Measurements from ENCODE around the gene TMF1. TPM values are rescaled to one million over a fixed set of nuclear protein-coding genes. Genes with fewer than 3 reads are reported as not detected.

The TMF1 gene
- total and polyA plus RNA-seq, 12 donors = 6.9 to 41.9 (median 27.3) TPM

GRCh38 chr3:69095636-69096035 lies 43.5 kb upstream of the TMF1 start:
- H3K36me3 ChIP-seq (replicated peaks in 1 of 2) = peaks cover 0 to 6% of the 10 kb centered on the region in 2 donors
- H3K9me3 ChIP-seq (replicated peaks in 1 of 3) = no peaks in the 10 kb centered on the region
- WGBS, 4 donors = 73 to 79% (median 78%) methylated on average over 5 of the region's 5 CpGs
- H3K27ac ChIP-seq = peak overlapping the region in 4 of 5 donors; percentile 22 to 85 (median 61)
- H3K27me3 ChIP-seq = no peaks in the 10 kb centered on the region
- intact Hi-C loops (cut with DNase I) = no loop called here
- peak in 5 of 7 donors; percentile 39 to 70 (median 52) for DNase-seq
- no peak overlapping the region for H3K4me3 ChIP-seq
- peaks cover 56 to 82% of the 10 kb centered on the region in 2 donors for H3K4me1 ChIP-seq (replicated peaks in 1 of 2)
- TF ChIP-seq POLR2A (IDR thresholded peaks at IDR 0.05) (no peak), CTCF (IDR thresholded peaks at IDR 0.05) (no peak)

DNA sequence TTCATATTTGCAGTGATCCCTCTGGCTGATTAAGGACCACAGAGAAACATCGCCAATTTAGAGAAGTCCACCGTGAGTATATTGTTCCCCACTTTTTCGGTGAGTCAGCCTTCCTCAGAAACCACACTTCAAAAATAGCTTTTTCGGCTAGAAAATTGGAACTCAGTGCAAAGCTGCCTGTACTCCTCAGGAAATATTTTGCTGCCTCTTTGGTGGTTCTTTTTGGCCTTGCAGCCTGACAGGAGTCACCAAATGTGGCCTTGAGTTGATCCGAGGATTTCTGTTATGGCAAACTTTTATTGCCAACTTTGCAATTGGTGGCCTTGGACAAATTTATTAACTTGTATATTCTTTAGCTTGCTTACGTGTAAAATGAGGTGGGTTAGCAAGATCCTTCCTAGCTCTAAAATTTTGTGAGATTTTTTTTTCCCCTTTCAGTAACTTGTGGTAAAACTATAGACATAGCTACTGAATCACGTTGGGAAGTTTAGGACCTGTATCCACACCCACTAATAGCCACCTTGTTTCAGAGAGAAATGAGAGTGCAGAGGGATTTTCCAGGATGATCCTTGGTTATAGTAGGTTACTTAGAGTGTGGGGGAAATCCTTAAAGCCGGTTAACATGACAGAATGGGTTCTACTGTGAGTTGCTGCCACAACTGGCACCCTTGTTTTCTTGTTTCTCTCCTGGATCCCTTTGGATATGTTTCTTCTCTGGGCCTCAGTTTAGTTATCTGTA lies 42.5 kb upstream of the TMF1 start:
- no peak for TF ChIP-seq POLR2A (IDR thresholded peaks at IDR 0.05)
- TF ChIP-seq CTCF (IDR thresholded peaks at IDR 0.05) = no peak
- WGBS, 4 donors = 23 to 26% (median 24%) methylated on average over 8 of the region's 8 CpGs
- DNase-seq = peak in 3 of 7 donors; percentile 45 to 49 (median 45)
- peak overlapping the region; percentile 43 to 85 (median 77) for H3K27ac ChIP-seq
- H3K4me3 ChIP-seq = peak overlapping the region in 1 of 4 donors; percentile 6
- H3K4me1 ChIP-seq (replicated peaks in 1 of 2) = peaks cover 59 to 87% of the 10 kb centered on the region in 2 donors
- intact Hi-C loops (cut with DNase I) = no loop called here
- peaks cover 0 to 7% of the 10 kb centered on the region in 2 donors for H3K36me3 ChIP-seq (replicated peaks in 1 of 2)
- no peaks in the 10 kb centered on the region for H3K9me3 ChIP-seq (replicated peaks in 1 of 3)
- H3K27me3 ChIP-seq = no peaks in the 10 kb centered on the region

- peaks cover 0 to 7% of the 10 kb centered on the region in 2 donors for H3K36me3 ChIP-seq (replicated peaks in 1 of 2)
- H3K4me3 ChIP-seq = no peak overlapping the region
- peak in 1 of 7 donors; percentile 9 for DNase-seq
- 32 to 44% (median 41%) methylated on average over 4 of the region's 4 CpGs for WGBS, 4 donors
- H3K9me3 ChIP-seq (replicated peaks in 1 of 3) = no peaks in the 10 kb centered on the region
- intact Hi-C loops (cut with DNase I) = no loop called here
- peaks cover 83 to 100% of the 10 kb centered on the region in 2 donors for H3K4me1 ChIP-seq (replicated peaks in 1 of 2)
- peak overlapping the region in 4 of 5 donors; percentile 48 to 85 (median 76) for H3K27ac ChIP-seq
- no peak for TF ChIP-seq POLR2A (IDR thresholded peaks at IDR 0.05)
- TF ChIP-seq CTCF (IDR thresholded peaks at IDR 0.05) = no peak
- H3K27me3 ChIP-seq = no peaks in the 10 kb centered on the region
Observed at GRCh38 chr3:69092030-69092516, 39.9 kb upstream of the TMF1 start.

DNA sequence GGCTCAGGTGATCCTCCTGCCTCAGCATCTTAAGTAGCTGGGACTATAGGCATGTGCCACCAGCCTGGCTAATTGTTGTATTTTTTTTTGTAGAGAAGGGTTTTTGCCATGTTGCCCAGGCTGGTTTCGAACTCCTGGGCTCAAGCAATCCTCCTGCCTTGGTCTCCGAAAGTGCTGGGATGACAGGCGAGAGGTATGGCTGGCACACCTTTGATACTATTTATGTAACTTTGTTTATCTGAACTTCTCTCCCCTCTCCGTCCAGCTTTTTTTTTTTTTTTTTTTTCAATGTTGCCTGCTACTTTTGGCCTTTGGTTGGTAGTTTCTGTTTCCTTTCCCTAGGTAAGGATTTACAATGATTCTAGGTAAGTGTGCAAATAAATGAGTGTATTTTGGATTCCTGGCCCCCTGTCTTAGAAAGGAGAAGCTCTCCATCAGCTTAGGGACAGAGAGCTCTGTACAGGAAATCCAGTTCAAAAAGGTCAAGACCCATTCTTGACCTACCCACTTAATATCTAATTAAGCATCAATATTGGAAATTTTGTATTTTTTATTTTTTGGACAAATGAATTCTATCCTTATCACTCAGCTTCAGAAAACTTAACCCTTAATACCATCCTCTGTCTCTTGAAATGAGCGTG lies 39.4 kb upstream of the TMF1 start:
- no peak for DNase-seq
- Histone ChIP-seq H3K4me3 (no peak overlapping the region), H3K27me3 (no peaks in the 10 kb centered on the region), H3K36me3 (replicated peaks in 1 of 2) (peaks cover 0 to 7% of the 10 kb centered on the region in 2 donors), H3K9me3 (replicated peaks in 1 of 3) (no peaks in the 10 kb centered on the region), H3K27ac (peak overlapping the region in 4 of 5 donors; percentile 48 to 77 (median 69)), H3K4me1 (replicated peaks in 1 of 2) (peaks cover 86 to 100% of the 10 kb centered on the region in 2 donors)
- 48 to 67% (median 48%) methylated on average over 4 to 5 of the region's 5 CpGs for WGBS, 4 donors
- TF ChIP-seq CTCF (IDR thresholded peaks at IDR 0.05) (no peak), POLR2A (IDR thresholded peaks at IDR 0.05) (no peak)
- intact Hi-C loops (cut with DNase I) = no loop called here

Data from adrenal gland (tissue), 12 donors.